Measurements from ENCODE around the gene TCN1. TPM values are rescaled to one million over a fixed set of nuclear protein-coding genes. Genes with fewer than 3 reads are reported as not detected.

TCN1 gene
- total and polyA plus RNA-seq, 2 donors from 2014 or later: 1.8 TPM; not detected in 1

- Histone ChIP-seq H3K4me3 (ENCODE audit: low read length in 3 of 3) (no peak overlapping the region), H3K9ac (ENCODE audit: low read length in 3 of 3) (no peak overlapping the region), H3K27me3 (ENCODE audit: control insufficient read depth, insufficient read depth, low read length) (no peaks in the 10 kb centered on the region), H3K36me3 (ENCODE audit: control insufficient read depth in 2 of 3, insufficient read depth in 3 of 3, low read length in 3 of 3) (no peaks in the 10 kb centered on the region), H3K27ac (ENCODE audit: low read depth in 2 of 2, low read length in 2 of 2) (no peak overlapping the region), H3K9me3 (ENCODE audit: control insufficient read depth in 2 of 3, insufficient read depth in 1 of 3, low read length in 3 of 3) (no peaks in the 10 kb centered on the region), H3K4me1 (ENCODE audit: control insufficient read depth in 2 of 3, insufficient read depth in 2 of 3, low read depth in 1 of 3, low read length in 3 of 3) (no peaks in the 10 kb centered on the region)
- intact Hi-C loops (cut with DNase I): no loop called here
- no peak for TF ChIP-seq CTCF (IDR thresholded peaks at IDR 0.05; ENCODE audit: borderline replicate concordance, extremely low read depth, insufficient read depth)
- DNase-seq (no peak), FAIRE-seq (no peak)
These were observed 9.7 kb upstream of the TCN1 start for GRCh38 chr11:59875856-59876519.

- Histone ChIP-seq H3K9me3 (ENCODE audit: control insufficient read depth in 2 of 3, insufficient read depth in 1 of 3, low read length in 3 of 3) (no peaks in the 10 kb centered on the region), H3K36me3 (ENCODE audit: control insufficient read depth in 2 of 3, insufficient read depth in 3 of 3, low read length in 3 of 3) (no peaks in the 10 kb centered on the region), H3K4me1 (ENCODE audit: control insufficient read depth in 2 of 3, insufficient read depth in 2 of 3, low read depth in 1 of 3, low read length in 3 of 3) (no peaks in the 10 kb centered on the region), H3K27ac (ENCODE audit: low read depth in 2 of 2, low read length in 2 of 2) (no peak overlapping the region), H3K9ac (ENCODE audit: low read length in 3 of 3) (no peak overlapping the region), H3K27me3 (ENCODE audit: control insufficient read depth, insufficient read depth, low read length) (no peaks in the 10 kb centered on the region), H3K4me3 (ENCODE audit: low read length in 3 of 3) (no peak overlapping the region)
- DNase-seq (no peak), FAIRE-seq (no peak)
- intact Hi-C loops (cut with DNase I): no loop called here
- no peak for TF ChIP-seq CTCF (IDR thresholded peaks at IDR 0.05; ENCODE audit: borderline replicate concordance, extremely low read depth, insufficient read depth)
These were observed 5.8 kb upstream of the TCN1 start for GRCh38 chr11:59872076-59872475.

- Histone ChIP-seq H3K4me3 (ENCODE audit: low read length in 3 of 3) (no peak overlapping the region), H3K36me3 (ENCODE audit: control insufficient read depth in 2 of 3, insufficient read depth in 3 of 3, low read length in 3 of 3) (no peaks in the 10 kb centered on the region), H3K9ac (ENCODE audit: low read length in 3 of 3) (no peak overlapping the region), H3K4me1 (ENCODE audit: control insufficient read depth in 2 of 3, insufficient read depth in 2 of 3, low read depth in 1 of 3, low read length in 3 of 3) (no peaks in the 10 kb centered on the region), H3K27ac (ENCODE audit: low read depth in 2 of 2, low read length in 2 of 2) (no peak overlapping the region), H3K9me3 (ENCODE audit: control insufficient read depth in 2 of 3, insufficient read depth in 1 of 3, low read length in 3 of 3) (no peaks in the 10 kb centered on the region), H3K27me3 (ENCODE audit: control insufficient read depth, insufficient read depth, low read length) (no peaks in the 10 kb centered on the region)
- TF ChIP-seq CTCF (IDR thresholded peaks at IDR 0.05; ENCODE audit: borderline replicate concordance, extremely low read depth, insufficient read depth): no peak
- intact Hi-C loops (cut with DNase I): no loop called here
- DNase-seq (no peak), FAIRE-seq (no peak)
These were observed 1.7 kb upstream of the TCN1 start for GRCh38 chr11:59867946-59868345.

GRCh38 chr11:59866836-59867235 is 549 bp upstream of the TCN1 start:
- H3K9ac ChIP-seq (ENCODE audit: low read length in 3 of 3): no peak overlapping the region
- intact Hi-C loops (cut with DNase I): no loop called here
- H3K27me3 ChIP-seq (ENCODE audit: control insufficient read depth, insufficient read depth, low read length): no peaks in the 10 kb centered on the region
- no peak for DNase-seq
- H3K4me3 ChIP-seq (ENCODE audit: low read length in 3 of 3): no peak overlapping the region
- no peak overlapping the region for H3K27ac ChIP-seq (ENCODE audit: low read depth in 2 of 2, low read length in 2 of 2)
- no peak for TF ChIP-seq CTCF (IDR thresholded peaks at IDR 0.05; ENCODE audit: borderline replicate concordance, extremely low read depth, insufficient read depth)
- no peaks in the 10 kb centered on the region for H3K36me3 ChIP-seq (ENCODE audit: control insufficient read depth in 2 of 3, insufficient read depth in 3 of 3, low read length in 3 of 3)
- H3K9me3 ChIP-seq (ENCODE audit: control insufficient read depth in 2 of 3, insufficient read depth in 1 of 3, low read length in 3 of 3): no peaks in the 10 kb centered on the region
- no peak for FAIRE-seq
- H3K4me1 ChIP-seq (ENCODE audit: control insufficient read depth in 2 of 3, insufficient read depth in 2 of 3, low read depth in 1 of 3, low read length in 3 of 3): no peaks in the 10 kb centered on the region

Data from kidney (tissue), 14 donors.